K562 treated with DMSO at 1 percent for 48 hours (cell line): ENCODE data around the gene CAND2. TPM values are rescaled to one million over a fixed set of nuclear protein-coding genes. Genes with fewer than 3 reads are reported as not detected.

Experiments used
- total RNA-seq: library from RNA; unstranded; fragments of 300-600 nt; gene quantifications from 2 replicates; pipeline ENCODE4 v1.2.3, GENCODE V29; 2022; ENCODE audit warnings: low replicate concordance; ENCODE audit errors: extremely low read depth

Gene CAND2
- not detected in 2 replicates for total RNA-seq

DNA sequence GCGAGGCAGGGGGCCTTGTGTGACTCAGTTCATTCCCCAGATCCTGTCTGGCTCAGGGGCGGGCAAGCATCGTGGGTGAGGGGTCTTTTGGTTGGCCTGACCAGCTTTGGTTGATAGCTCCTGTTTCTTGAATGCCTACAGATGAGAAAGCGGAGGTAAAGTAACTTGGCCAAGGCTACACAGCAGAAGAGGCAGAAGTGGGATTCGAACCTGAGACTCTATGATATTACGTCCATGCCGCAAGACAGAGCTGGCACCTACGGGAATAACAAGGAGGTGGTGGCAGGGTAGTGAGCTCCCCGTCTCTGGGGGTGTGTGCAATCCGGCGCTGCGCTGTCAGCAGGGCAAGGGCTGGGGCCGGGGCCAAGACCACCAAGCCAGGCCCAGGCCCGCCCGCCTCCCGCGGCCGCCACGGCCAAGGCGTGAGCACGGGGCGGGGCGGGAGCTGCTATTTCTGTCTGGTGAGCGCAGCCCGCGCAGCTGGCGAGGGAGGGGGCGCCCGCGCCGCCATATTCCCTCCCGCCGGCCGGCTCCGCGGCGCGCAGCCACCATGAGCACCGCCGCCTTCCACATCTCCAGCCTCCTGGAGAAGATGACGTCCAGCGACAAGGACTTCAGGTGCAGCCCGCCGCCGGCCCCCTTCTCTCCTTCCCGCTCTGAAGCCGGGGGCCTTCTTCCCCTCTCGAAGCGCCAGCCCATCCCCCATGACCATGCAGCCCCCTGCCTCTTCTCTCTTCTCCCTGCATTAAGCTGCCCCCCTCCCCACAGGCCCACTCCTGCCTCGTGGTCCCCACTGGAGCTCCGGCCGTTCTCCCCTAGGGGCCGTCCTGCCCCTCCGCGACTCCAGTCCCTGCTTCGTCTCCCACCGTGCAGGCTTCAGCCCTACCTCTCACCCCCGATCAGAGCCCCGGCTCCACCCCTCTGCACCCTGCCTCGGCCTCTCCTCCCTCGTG, at the start of gene CAND2:
CAND2 (plus strand) TSS at position 510 of the 953 bp plus-strand sequence; CDS start at position 551, 41 bp downstream.

DNA sequence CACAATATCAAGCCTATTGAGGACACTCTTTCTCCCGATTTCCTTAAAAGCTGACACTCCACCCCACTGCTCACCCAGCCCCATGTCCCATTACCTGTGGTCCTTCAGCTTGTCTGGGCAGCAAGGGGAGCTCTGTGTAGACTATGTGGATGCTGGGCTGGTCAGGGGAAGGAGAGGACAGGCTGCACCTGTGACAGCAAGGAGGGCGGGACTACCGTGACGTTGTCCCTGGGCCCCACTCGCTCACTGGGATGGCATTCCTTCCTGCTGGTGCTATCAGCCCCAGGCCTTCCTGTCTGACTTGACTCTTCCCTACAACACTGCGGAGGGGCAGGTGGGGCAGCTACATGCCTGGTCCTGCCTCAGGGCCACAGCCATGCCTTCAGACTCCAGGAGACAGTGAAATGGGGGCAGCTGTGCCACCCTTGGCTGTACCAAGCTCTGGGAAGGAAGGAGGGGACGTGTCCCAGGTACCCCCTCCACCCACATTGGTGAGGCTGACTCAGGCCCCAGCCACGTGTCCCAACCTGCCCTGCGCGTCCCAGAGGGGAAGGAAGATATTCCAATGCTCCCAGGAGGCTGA, 37.3 kb upstream of the CAND2 start, which contains the start of gene TMEM40:
TMEM40 (minus strand) TSS at position 163 of the 583 bp plus-strand sequence. CDS start 9,427 bp downstream, outside the sequence.

DNA sequence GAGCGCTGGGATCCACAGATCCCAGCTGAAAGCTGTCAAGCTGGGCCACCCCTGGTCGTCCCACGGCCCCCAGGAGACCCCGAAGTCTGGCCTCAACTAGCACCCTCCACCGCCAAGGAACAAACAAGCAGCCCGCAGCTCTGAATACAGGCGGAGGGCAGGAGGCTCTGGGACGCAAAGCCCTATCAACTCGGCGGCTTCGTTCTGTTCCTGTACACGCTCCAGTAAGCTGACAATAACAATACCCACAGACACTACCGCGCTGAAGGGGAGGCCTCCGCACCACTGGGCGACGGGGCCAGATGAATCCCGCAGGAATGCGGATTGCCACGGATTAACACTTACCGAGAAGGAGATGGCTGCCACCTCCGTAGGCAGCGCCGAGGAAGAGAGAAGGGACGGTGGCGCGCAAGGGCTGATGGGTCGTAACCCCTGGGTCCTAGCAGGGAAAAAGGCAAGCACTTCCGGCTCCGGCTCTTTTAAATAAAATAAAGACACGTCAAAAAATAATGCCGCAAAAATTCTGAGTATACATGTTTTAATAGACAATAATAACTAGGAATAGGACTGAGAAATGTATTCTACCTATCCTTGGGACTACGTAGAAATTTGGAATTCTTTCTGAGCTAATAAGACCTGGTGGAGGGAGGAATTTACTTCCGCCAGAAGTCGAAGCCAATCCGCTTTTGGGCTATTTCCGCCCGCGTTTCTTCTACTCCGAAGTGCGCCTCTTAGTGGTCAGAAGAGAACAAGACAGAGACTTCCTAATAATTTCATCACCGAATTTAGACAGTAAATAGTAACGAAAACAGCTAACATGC, 44.9 kb downstream of the CAND2 start, which contains the start of gene RPL32:
RPL32 (minus strand) TSS at position 417 of the 821 bp plus-strand sequence. CDS start 1,328 bp downstream, outside the sequence.

Other genes with a start within 250 kb of the CAND2 start
- gene MKRN2, start 239.6 kb upstream of the CAND2 start, total RNA-seq: not detected in 2 replicates
- gene RAF1, start 132.6 kb upstream of the CAND2 start, total RNA-seq: 1,479 TPM in 1 of 2 replicates, not detected in the other
- gene TMEM40, start 37.4 kb upstream of the CAND2 start, total RNA-seq: not detected in 2 replicates
- 974 and 4,513 TPM in 2 replicates for gene RPL32, start 44.9 kb downstream of the CAND2 start, total RNA-seq